ENCODE results near the gene DEPDC1B. TPM values are rescaled to one million over a fixed set of nuclear protein-coding genes. Genes with fewer than 3 reads are reported as not detected.
A peak's percentile ranks its signal among the peaks of the same experiment; 100 is the strongest.
"Not testable (repeated sequence)": the region's sequence is repeated elsewhere in the genome, so short reads cannot be mapped to it uniquely, and the experiment has no call there.

The DEPDC1B gene
- total RNA-seq, 2 experiments from 2014 or later = 34.2 to 40.3 TPM

DNA sequence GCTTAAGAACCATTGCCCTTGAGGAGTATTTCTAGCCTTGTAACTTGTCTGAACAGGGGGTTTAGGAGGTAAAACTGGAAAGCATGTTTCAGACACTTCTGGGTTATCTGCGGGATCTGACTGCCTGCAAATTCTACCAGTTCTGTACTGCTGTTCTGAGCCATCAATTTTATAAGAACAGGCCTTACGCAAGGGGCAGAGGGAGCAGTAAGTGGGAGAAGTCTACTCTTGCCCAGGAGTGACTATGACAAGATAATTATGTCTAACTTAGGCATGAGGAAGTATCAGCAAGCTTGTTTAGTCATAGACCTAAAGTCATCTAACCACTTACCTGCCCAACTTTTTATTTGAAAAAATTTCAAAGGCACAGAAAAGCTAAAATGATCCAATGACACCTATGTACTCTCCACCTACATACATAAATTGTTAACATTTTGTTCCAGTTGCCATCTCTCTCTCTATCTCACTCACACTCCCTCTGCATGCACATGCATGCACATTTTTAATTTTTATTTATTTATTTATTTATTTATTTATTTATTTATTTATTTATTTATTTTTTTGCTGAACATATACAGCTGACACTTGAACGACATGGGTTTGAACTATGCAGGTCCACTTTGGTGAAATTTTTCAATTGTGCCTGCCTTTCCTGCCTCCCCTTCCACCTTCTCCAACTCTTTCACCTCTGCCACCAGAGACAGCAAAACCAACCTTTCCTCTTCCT is 18.4 kb upstream of the DEPDC1B start:
- Mint-ChIP-seq H3K4me3 (no peak overlapping the region), H3K9me3 (ENCODE audit: low read depth) (peaks cover 7% of the 10 kb centered on the region), H3K27ac (no peak overlapping the region), H3K4me1 (no peaks in the 10 kb centered on the region), H3K27me3 (peaks cover 21% of the 10 kb centered on the region), H3K36me3 (ENCODE audit: low read depth) (peaks cover 3% of the 10 kb centered on the region)
- ChIA-PET CTCF (interaction anchor here (1.6 kb wide), 1 partner anchor 11 kb away, joined by 3 read pairs; no protein-coding TSS in a partner anchor), POLR2A (no interaction called here)
- intact Hi-C loops (cut with DNase I, micrococcal nuclease) = no loop called here
- ATAC-seq (no peak), DNase-seq (no peak)

DNA sequence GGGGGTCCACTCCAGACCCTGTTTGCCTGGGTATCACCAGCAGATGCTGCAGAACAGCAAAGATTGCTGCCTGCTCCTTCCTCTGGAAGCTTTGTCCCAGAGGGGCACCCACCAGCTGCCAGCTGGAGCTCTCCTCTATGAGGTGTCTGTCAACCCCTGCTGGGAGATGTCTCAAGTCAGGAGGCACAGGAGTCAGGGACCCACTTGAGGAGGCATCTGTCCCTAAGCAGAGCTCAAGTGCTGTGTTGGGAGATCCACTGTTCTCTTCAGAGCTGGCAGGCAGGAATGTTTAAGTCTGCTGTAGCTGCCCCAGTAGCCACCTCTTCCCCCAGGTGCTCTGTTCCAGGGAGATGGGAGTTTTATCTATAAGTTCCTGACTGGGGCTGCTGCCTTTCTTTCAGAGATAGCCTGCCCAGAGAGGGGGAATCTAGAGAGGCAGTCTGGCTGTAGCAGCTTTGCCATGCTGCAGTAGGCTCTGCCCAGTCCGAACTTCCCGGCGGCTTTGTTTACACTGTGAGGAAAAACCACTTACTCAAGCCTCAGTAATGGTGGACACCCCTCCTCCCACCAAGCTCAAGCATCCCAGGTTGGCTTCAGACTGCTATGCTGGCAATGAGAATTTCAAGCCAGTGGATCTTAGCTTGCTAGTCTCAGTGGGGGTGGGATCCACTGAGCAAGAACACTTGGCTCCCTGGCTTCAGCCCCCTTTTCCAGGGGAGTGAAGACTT is 15.4 kb upstream of the DEPDC1B start:
- Mint-ChIP-seq H3K27me3 (peaks cover 25% of the 10 kb centered on the region), H3K9me3 (ENCODE audit: low read depth) (peaks cover 10% of the 10 kb centered on the region)
- DNase-seq; CTCF ChIA-PET; H3K4me3 Mint-ChIP-seq; H3K4me1 Mint-ChIP-seq; intact Hi-C loops (cut with DNase I, micrococcal nuclease); ATAC-seq; H3K27ac Mint-ChIP-seq; H3K36me3 Mint-ChIP-seq (ENCODE audit: low read depth): not testable (repeated sequence)
- POLR2A ChIA-PET = interaction anchor here (0.6 kb wide), 1 partner anchor 1604 kb away, joined by 3 read pairs; no protein-coding TSS in a partner anchor

DNA sequence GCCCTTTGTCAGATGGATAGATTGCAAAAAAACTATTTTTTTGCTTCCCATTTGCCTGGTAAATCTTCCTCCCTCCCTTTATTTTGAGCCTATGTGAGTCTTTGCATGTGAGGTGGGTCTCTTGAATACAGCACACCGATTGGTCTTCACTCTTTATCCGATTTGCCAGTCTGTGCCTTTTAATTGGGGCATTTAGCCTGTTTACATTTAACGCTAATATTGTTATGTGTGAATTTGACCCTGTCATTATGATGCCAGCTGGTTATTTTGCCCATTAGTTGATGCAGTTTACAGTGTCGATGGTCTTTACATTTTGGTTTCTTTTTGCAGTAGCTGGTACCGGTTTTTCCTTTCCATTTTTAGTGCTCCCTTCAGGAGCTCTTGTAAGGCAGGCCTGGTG is 13.0 kb upstream of the DEPDC1B start:
- intact Hi-C loops (cut with DNase I, micrococcal nuclease) = no loop called here
- peaks cover 3% of the 10 kb centered on the region for H3K36me3 Mint-ChIP-seq (ENCODE audit: low read depth)
- ATAC-seq (no peak), DNase-seq (no peak)
- ChIA-PET CTCF (no interaction called here), POLR2A (no interaction called here)
- no peak overlapping the region for H3K4me3 Mint-ChIP-seq
- H3K4me1 Mint-ChIP-seq = no peaks in the 10 kb centered on the region
- no peak overlapping the region for H3K27ac Mint-ChIP-seq
- H3K27me3 Mint-ChIP-seq = peaks cover 18% of the 10 kb centered on the region
- peaks cover 10% of the 10 kb centered on the region for H3K9me3 Mint-ChIP-seq (ENCODE audit: low read depth)

DNA sequence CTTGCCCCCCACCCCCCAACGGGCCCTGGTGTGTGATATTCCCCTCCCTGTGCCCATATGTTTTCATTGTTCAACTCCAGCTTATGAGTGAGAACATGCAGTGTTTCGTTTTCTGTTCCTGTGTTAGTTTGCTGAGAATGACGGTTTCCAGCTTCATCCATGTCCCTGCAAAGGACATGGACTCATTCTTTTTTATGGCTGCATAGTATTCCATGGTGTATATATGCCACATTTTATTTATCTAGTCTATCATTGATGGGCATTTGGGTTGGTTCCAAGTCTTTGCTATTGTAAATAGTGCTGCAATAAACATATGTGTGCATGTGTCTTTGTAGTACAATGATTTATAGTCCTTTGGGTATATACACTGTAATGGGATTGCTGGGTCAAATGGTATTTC is 11.9 kb upstream of the DEPDC1B start:
- H3K27me3 Mint-ChIP-seq = peaks cover 18% of the 10 kb centered on the region
- H3K9me3 Mint-ChIP-seq (ENCODE audit: low read depth); H3K4me3 Mint-ChIP-seq; ATAC-seq; H3K36me3 Mint-ChIP-seq (ENCODE audit: low read depth); H3K27ac Mint-ChIP-seq; H3K4me1 Mint-ChIP-seq; intact Hi-C loops (cut with DNase I, micrococcal nuclease); DNase-seq; CTCF ChIA-PET; POLR2A ChIA-PET: not testable (repeated sequence)

DNA sequence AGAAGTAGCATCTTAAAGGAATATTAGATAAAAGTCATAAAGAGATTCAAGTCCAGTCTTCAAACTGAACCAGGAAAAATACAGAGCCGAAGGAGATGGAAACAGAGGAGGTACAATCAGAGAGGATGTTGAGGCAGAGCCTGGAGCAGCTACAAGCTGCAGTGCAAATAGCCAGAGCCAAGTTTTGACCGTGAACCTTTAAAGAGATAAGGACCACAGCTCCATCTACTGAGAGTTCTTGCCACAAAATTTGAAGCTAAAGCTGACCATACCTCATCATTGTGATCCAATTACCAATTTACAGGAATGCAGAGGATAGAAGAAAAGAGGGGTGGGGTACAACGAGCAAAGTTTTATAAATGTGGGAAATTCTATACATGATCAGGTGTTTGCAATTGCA is 10.4 kb upstream of the DEPDC1B start:
- DNase-seq (no peak), ATAC-seq (no peak)
- no peaks in the 10 kb centered on the region for H3K4me1 Mint-ChIP-seq
- POLR2A ChIA-PET = no interaction called here
- H3K4me3 Mint-ChIP-seq = no peak overlapping the region
- CTCF ChIA-PET = interaction anchor here (1.4 kb wide), 1 partner anchor 10 kb away, joined by 5 read pairs; the partner anchor contains the start of gene DEPDC1B
- peaks cover 3% of the 10 kb centered on the region for H3K36me3 Mint-ChIP-seq (ENCODE audit: low read depth)
- peaks cover 8% of the 10 kb centered on the region for H3K9me3 Mint-ChIP-seq (ENCODE audit: low read depth)
- peaks cover 14% of the 10 kb centered on the region for H3K27me3 Mint-ChIP-seq
- intact Hi-C loops (cut with DNase I, micrococcal nuclease) = no loop called here
- no peak overlapping the region for H3K27ac Mint-ChIP-seq

DNA sequence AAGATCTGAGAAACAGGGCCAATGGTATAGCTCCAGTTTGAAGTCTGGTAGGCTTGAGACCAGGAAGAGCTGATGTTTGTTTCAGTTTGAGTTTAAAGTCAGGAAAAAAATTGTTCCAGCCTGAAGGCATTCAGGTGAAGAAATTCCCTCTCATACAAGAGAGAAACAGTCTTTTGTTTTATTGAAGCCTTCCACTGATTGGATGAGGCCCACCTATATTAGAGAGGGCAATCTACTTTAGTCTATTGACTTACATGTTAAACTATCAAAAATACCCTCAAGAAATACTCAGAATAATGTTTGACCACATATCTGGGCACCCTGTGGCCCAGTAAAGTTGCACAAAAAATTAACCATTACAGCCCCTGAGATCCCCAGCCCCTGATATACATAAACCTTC is 5.2 kb upstream of the DEPDC1B start:
- Mint-ChIP-seq H3K27ac (no peak overlapping the region), H3K27me3 (no peaks in the 10 kb centered on the region), H3K9me3 (ENCODE audit: low read depth) (no peaks in the 10 kb centered on the region), H3K4me1 (peaks cover 6% of the 10 kb centered on the region), H3K4me3 (no peak overlapping the region), H3K36me3 (ENCODE audit: low read depth) (no peaks in the 10 kb centered on the region)
- POLR2A ChIA-PET = no interaction called here
- intact Hi-C loops (cut with DNase I, micrococcal nuclease) = no loop called here
- CTCF ChIA-PET = interaction anchor here (0.6 to 1.3 kb wide), 3 partner anchors 17 to 1228 kb away, joined by 3 to 4 read pairs (median 3); no protein-coding TSS in a partner anchor
- ATAC-seq (no peak), DNase-seq (no peak)

DNA sequence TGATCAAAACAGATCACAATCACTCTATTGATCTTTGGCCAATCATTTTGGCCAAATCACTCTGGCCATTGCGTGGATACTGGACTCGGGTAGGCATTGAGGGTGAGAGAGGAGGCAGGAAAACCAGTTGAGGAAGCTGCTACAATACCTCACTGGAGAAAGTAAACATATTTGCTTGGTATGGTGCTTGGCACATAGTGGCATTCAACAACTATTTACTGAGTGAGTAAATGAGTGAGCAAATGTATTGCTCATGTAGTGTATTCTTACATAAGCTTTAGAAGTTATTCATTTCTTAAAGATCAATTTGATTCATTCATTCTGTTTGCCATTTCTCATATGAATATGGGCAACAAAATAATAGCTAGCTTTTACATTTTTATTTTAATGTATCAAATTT is 4.0 kb upstream of the DEPDC1B start:
- H3K4me1 Mint-ChIP-seq = peaks cover 9% of the 10 kb centered on the region
- POLR2A ChIA-PET = no interaction called here
- DNase-seq = no peak
- intact Hi-C loops (cut with DNase I, micrococcal nuclease) = loop anchor here in 1 of 2 experiments (5.0 kb wide), 1 partner anchor 703 kb away; no protein-coding TSS in a partner anchor
- CTCF ChIA-PET = interaction anchor here (1.3 kb wide), 1 partner anchor 35 kb away, joined by 3 read pairs; no protein-coding TSS in a partner anchor
- ATAC-seq = no peak
- no peaks in the 10 kb centered on the region for H3K9me3 Mint-ChIP-seq (ENCODE audit: low read depth)
- peaks cover 2% of the 10 kb centered on the region for H3K27me3 Mint-ChIP-seq
- H3K36me3 Mint-ChIP-seq (ENCODE audit: low read depth) = peaks cover 2% of the 10 kb centered on the region
- H3K4me3 Mint-ChIP-seq = no peak overlapping the region
- no peak overlapping the region for H3K27ac Mint-ChIP-seq

DNA sequence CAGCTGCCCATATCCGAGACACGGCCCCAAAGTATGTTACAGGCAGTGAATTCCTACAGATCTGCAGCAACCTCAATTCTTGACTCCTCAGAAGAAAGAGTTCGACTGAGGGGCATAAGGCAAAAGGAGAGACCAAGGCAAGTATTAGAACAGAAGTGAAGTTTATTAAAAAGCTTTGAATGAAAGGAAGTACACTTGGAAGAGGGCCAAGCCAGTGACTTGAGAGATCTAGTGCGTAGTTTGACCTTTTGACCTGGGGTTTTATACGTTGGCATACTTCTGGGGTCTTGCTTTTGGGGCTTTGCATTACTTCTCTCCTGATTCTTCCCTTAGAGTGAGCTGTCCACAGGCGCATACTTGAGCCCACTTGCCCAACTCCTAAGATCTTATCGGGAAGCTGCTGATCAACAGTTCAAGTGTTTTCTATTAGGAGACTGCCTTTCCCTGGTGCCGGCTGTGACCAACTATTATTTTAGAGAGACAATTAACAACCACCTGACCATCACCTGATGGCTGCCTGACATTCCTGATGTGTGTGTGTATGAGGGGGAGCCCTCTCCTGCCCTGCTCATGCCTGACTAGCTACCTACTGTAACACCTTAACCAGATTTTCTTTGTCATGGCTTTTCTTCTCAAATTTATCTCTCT is 1.5 kb upstream of the DEPDC1B start:
- Mint-ChIP-seq H3K4me3 (no peak overlapping the region), H3K27ac (no peak overlapping the region), H3K36me3 (ENCODE audit: low read depth) (peaks cover 6% of the 10 kb centered on the region), H3K27me3 (peaks cover 2% of the 10 kb centered on the region), H3K9me3 (ENCODE audit: low read depth) (no peaks in the 10 kb centered on the region), H3K4me1 (peaks cover 16% of the 10 kb centered on the region)
- ATAC-seq (no peak), DNase-seq (no peak)
- POLR2A ChIA-PET = no interaction called here
- intact Hi-C loops (cut with DNase I, micrococcal nuclease) = loop anchor here in 1 of 2 experiments (2.0 to 5.0 kb wide), 2 partner anchors 461 to 706 kb away; partner anchors contain the start of gene SMIM15
- CTCF ChIA-PET = interaction anchor here (1.0 to 1.6 kb wide), 3 partner anchors 32 to 891 kb away, joined by 3 to 4 read pairs (median 3); no protein-coding TSS in a partner anchor

DNA sequence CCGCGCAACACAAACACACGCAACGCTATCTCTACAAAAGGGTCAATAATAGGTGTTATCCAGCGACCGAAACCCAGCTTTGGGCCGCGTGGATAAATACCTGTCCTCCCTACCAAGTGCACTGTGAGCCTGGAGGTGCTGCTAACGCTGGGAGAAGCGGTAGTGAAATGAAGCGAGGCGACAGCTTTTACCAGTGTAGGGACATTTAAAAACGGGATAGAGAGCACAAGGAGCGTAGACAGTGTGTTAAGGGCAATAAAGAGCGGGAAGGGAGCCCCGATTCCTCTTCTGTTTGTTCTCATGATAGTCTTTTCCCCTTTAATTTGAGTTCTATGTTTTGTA is 421 bp upstream of the DEPDC1B start:
- Mint-ChIP-seq H3K4me1 (peaks cover 16% of the 10 kb centered on the region), H3K9me3 (ENCODE audit: low read depth) (no peaks in the 10 kb centered on the region), H3K4me3 (peak overlapping the region; percentile 84), H3K36me3 (ENCODE audit: low read depth) (peaks cover 6% of the 10 kb centered on the region), H3K27ac (peak overlapping the region; percentile 88), H3K27me3 (peaks cover 2% of the 10 kb centered on the region)
- ChIA-PET POLR2A (interaction anchor here (0.6 to 2.0 kb wide), 3 partner anchors 244 to 631 kb away, joined by 4 to 6 read pairs (median 4); partner anchors contain the start of genes ERCC8, NDUFAF2 and ZSWIM6), CTCF (interaction anchor here (0.7 to 2.2 kb wide), 6 partner anchors 10 to 246 kb away, joined by 3 to 5 read pairs (median 4); partner anchors contain the start of gene ELOVL7)
- ATAC-seq = peak; percentile 10
- DNase-seq = no peak
- intact Hi-C loops (cut with DNase I, micrococcal nuclease) = loop anchor here in 1 of 2 experiments (1.0 to 5.0 kb wide), 5 partner anchors 144 to 707 kb away; partner anchors contain the start of genes ELOVL7, ERCC8, NDUFAF2 and SMIM15

DNA sequence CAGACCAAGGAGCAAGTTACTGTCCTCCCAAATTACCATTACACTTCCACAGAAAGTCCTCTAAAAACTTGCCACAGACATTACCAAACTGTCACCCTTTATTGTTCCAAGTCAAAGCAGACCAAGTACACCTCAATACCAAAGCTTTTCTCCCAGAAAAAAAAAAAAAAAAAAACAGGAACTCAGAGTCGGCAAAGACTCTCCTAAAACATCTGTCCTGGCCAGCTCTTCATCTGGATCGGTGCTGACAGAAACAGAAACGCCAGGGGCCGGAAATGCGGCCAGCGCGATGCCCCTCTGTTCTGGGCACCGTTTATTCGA is 718 bp downstream of the DEPDC1B start:
- Mint-ChIP-seq H3K27me3 (peaks cover 2% of the 10 kb centered on the region), H3K4me3 (peak overlapping the region; percentile 84), H3K36me3 (ENCODE audit: low read depth) (peaks cover 10% of the 10 kb centered on the region), H3K4me1 (peaks cover 16% of the 10 kb centered on the region), H3K27ac (peak overlapping the region; percentile 88), H3K9me3 (ENCODE audit: low read depth) (no peaks in the 10 kb centered on the region)
- ChIA-PET CTCF (interaction anchor here (0.7 to 2.2 kb wide), 7 partner anchors 15 to 1265 kb away, joined by 3 to 5 read pairs (median 3); partner anchors contain the start of gene ELOVL7), POLR2A (interaction anchor here (0.5 to 2.0 kb wide), 3 partner anchors 18 to 632 kb away, joined by 4 to 8 read pairs (median 6); partner anchors contain the start of gene ZSWIM6)
- intact Hi-C loops (cut with DNase I, micrococcal nuclease) = loop anchor here (5.0 to 10.0 kb wide), 3 partner anchors 143 to 1664 kb away; partner anchors contain the start of gene ELOVL7 (in 1 of the 2)
- no peak for DNase-seq
- no peak for ATAC-seq

DNA sequence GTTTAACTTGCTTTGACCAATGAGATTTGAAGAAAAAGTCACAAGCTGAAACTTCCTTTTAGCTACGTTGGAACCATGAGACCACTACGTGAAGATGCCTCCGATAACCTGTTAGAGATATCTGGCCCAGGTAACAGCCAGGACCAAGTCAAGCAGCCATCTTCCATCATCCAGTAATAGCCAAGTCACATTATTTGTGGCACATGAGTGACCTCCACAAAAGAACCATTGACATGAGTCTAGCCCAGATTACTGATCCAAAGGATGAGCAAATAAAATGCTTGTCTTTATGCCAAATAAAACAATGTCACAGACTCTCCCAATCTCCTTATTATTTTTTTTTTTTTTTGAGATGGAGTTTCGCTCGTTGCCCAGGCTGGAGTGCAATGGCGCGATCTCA is 1.6 kb downstream of the DEPDC1B start:
- H3K36me3 Mint-ChIP-seq (ENCODE audit: low read depth) = peaks cover 13% of the 10 kb centered on the region
- DNase-seq = no peak
- ChIA-PET POLR2A (interaction anchor here (0.7 to 2.0 kb wide), 2 partner anchors 190 to 633 kb away, joined by 3 to 6 read pairs; partner anchors contain the start of gene ZSWIM6), CTCF (interaction anchor here (2.2 kb wide), 1 partner anchor 14 kb away, joined by 5 read pairs; no protein-coding TSS in a partner anchor)
- ATAC-seq = no peak
- no peak overlapping the region for H3K27ac Mint-ChIP-seq
- H3K4me1 Mint-ChIP-seq = peaks cover 16% of the 10 kb centered on the region
- H3K9me3 Mint-ChIP-seq (ENCODE audit: low read depth) = no peaks in the 10 kb centered on the region
- peaks cover 2% of the 10 kb centered on the region for H3K27me3 Mint-ChIP-seq
- H3K4me3 Mint-ChIP-seq = peak overlapping the region; percentile 84
- intact Hi-C loops (cut with DNase I, micrococcal nuclease) = loop anchor here (5.0 to 10.0 kb wide), 3 partner anchors 144 to 1664 kb away; partner anchors contain the start of gene ELOVL7 (in 1 of the 2)
